K562 (cell line): ENCODE measurements around the gene SCGB1C2.

Experiments used
- CTCF ChIP-seq, 3 experiments: IDR thresholded peaks in 2 of 3; conservative IDR thresholded peaks in 1 of 3; 2 replicates each; pipeline ENCODE4 v1.5.1; 2011 to 2012; ENCODE audit warnings: low read length in 3 of 3, mild to moderate bottlenecking in 3 of 3, control low read depth in 2 of 3, improper control_type of control experiment in 1 of 3, inconsistent platforms in 1 of 3, low read depth in 1 of 3, mixed read lengths in 1 of 3, moderate library complexity in 1 of 3; ENCODE audit not compliant: insufficient read depth in 2 of 3
- E2F5 ChIP-seq: sonication (generic); formaldehyde crosslinking; IDR thresholded peaks from 2 replicates; pipeline ENCODE4 v1.8.0; 2022; ENCODE audit warnings: mild to moderate bottlenecking, missing genetic modification reagents
- EWSR1 ChIP-seq: fragments of 450-650 bp; IDR thresholded peaks from 2 replicates; pipeline ENCODE4 v1.6.1; 2018; ENCODE audit warnings: borderline replicate concordance, mild to moderate bottlenecking, low read depth, moderate library complexity; ENCODE audit not compliant: partially characterized antibody
- MAX ChIP-seq: sonication (generic); formaldehyde crosslinking; IDR thresholded peaks from 2 replicates; pipeline ENCODE4 v1.9.0; 2022; ENCODE audit warnings: mild to moderate bottlenecking, missing genetic modification reagents
- POLR2AphosphoS5 ChIP-seq: IDR thresholded peaks from 2 replicates; pipeline ENCODE4 v1.6.1; 2011; ENCODE audit warnings: mild to moderate bottlenecking, low read depth, low read length, moderate library complexity; ENCODE audit not compliant: control insufficient read depth, insufficient read depth
- TRIM24 ChIP-seq, 2 experiments: fragments of 450-650 bp; IDR thresholded peaks; 2 replicates each; pipeline ENCODE4 v1.6.1; 2016
- ZNF398 ChIP-seq: fragments of 250-450 bp; sonication (Bioruptor Pico); IDR thresholded peaks from 2 replicates; pipeline ENCODE4 v1.8.0; 2021; ENCODE audit warnings: moderate library complexity, mild to moderate bottlenecking, inconsistent platforms

GRCh38 chr17:142102-142661 is 4.8 kb downstream of the SCGB1C2 start:
- no peak for TF ChIP-seq EWSR1
- TF ChIP-seq MAX (CRISPR knock-in tag), result no peak
- TF ChIP-seq CTCF (IDR thresholded peaks at IDR 0.05 in 2 of 3, conservative IDR thresholded peaks at IDR 0.05 in 1 of 3; ENCODE audit: insufficient read depth in 2 of 3, low read depth in 1 of 3, low read length in 3 of 3), result no peak
- TF ChIP-seq ZNF398 (CRISPR knock-in tag), result no peak
- no peak for TF ChIP-seq E2F5
- no peak for TF ChIP-seq POLR2AphosphoS5
- no peak for TF ChIP-seq TRIM24 (IDR thresholded peaks at IDR 0.05)
